Omental fat pad (tissue), 4 donors: ENCODE data around the gene OR12D3. TPM values are rescaled to one million over a fixed set of nuclear protein-coding genes. Genes with fewer than 3 reads are reported as not detected.

Source experiments
- ATAC-seq: fragments of 150-250 bp; one replicate; pipeline ENCODE4 v1.9.1; 2016; ENCODE audit warnings: mild to moderate bottlenecking, moderate library complexity; ENCODE audit not compliant: low FRiP score
- DNase-seq: peaks from one replicate; pipeline ENCODE4 v3.0.0-alpha.2; 2019; ENCODE audit warnings: low spot score
- total RNA-seq, 4 donors: library from RNA; depleted of rRNA; stranded (reverse); fragments of >200 nt; gene quantifications; one replicate each; pipeline ENCODE4 v1.1.0, GENCODE V29; 2016
- TF ChIP-seq, protein P1 (sequence below), 3 donors: fragments of 450-650 bp; IDR thresholded peaks; one replicate each; pipeline ENCODE4 v1.5.1; 2016 to 2017; ENCODE audit warnings: antibody characterized with exemption in 3 of 3, mild to moderate bottlenecking in 3 of 3, moderate library complexity in 2 of 3

Gene OR12D3, protein sequence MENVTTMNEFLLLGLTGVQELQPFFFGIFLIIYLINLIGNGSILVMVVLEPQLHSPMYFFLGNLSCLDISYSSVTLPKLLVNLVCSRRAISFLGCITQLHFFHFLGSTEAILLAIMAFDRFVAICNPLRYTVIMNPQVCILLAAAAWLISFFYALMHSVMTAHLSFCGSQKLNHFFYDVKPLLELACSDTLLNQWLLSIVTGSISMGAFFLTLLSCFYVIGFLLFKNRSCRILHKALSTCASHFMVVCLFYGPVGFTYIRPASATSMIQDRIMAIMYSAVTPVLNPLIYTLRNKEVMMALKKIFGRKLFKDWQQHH
- not detected for total RNA-seq

DNA sequence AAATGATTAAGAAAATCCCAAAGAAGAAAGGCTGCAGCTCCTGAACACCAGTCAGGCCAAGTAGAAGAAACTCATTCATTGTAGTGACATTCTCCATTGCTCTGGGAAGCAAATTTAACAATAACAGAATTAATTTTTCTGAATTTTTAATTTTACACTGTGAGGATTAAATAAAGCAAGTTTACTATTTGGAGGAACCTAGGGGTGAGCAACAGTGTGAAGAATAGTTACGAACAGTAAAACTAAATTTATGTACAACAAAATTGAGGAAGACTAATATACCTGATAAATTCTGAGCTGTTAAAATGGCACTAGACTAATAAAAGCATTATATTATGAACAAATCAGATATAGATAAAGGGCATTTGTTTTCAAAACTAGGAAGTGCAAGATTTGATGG, at the start of gene OR12D3:
TSS of gene OR12D3 (minus strand) at position 101 of the 400 bp plus-strand sequence. CDS start at position 97, 4 bp downstream.
- TF ChIP-seq, protein P1, sequence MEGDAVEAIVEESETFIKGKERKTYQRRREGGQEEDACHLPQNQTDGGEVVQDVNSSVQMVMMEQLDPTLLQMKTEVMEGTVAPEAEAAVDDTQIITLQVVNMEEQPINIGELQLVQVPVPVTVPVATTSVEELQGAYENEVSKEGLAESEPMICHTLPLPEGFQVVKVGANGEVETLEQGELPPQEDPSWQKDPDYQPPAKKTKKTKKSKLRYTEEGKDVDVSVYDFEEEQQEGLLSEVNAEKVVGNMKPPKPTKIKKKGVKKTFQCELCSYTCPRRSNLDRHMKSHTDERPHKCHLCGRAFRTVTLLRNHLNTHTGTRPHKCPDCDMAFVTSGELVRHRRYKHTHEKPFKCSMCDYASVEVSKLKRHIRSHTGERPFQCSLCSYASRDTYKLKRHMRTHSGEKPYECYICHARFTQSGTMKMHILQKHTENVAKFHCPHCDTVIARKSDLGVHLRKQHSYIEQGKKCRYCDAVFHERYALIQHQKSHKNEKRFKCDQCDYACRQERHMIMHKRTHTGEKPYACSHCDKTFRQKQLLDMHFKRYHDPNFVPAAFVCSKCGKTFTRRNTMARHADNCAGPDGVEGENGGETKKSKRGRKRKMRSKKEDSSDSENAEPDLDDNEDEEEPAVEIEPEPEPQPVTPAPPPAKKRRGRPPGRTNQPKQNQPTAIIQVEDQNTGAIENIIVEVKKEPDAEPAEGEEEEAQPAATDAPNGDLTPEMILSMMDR (IDR thresholded peaks at IDR 0.05): no peak
- no peak for ATAC-seq
- no peak for DNase-seq

DNA sequence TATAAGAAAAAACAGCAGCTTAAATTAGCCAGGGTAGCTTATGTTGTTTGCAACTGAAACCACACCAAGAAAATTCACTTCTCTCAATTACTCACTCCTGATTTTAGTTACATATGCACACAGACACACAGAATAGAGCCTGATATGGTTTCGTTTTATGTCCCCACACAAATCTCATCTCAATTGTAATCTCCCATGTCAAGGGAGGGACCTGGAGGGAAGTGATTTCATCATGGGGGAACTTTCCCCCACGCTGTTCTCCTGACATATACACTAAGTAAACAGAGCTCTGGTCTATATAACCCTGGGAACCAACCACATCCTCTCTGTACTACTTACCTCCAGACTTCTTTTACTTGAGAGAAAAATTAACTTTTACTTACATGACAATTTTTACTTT, 49.5 kb upstream of the OR12D3 start:
- TF ChIP-seq, protein P1 (IDR thresholded peaks at IDR 0.05): no peak
- DNase-seq: no peak
- no peak for ATAC-seq

DNA sequence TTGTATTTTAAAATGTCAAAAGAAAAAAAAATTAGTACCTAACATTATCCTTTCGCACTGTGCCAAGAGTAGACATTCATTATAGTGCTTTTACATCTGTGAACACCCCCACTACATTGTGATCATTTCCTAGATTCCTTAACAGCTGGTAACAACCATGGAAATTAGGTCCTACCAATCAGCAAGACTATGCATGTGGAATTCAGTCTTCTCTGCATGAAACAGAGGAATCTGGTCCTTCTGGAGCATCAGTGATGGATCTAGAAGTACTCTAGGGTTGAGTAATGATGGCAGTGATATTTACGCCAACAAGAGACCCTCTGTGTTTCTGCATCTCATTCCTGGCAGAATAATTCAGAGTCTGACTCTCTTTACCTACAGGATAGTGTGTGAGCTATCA, 49.1 kb upstream of the OR12D3 start:
- TF ChIP-seq, protein P1 (IDR thresholded peaks at IDR 0.05): no peak
- DNase-seq (no peak), ATAC-seq (no peak)

DNA sequence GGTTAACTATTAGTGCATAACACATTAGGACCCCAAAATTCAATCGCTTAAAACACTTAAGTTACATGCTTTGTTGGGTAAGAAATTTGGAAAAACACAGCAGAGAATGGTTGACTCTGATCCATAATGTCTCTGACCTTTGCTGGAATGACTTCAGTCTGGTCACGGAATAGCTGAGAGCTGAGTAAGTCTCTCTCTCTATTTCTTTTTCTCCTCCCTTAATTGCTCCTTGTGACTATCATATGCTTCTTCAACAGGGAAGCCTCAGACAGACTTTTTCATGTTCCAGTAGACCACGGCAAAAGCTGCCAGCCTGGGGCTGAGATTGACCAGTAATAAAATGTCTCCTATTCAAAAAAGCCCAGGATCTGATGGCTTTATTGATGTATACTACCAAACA, 44.4 kb upstream of the OR12D3 start:
- TF ChIP-seq, protein P1 (IDR thresholded peaks at IDR 0.05): no peak
- no peak for ATAC-seq
- no peak for DNase-seq

DNA sequence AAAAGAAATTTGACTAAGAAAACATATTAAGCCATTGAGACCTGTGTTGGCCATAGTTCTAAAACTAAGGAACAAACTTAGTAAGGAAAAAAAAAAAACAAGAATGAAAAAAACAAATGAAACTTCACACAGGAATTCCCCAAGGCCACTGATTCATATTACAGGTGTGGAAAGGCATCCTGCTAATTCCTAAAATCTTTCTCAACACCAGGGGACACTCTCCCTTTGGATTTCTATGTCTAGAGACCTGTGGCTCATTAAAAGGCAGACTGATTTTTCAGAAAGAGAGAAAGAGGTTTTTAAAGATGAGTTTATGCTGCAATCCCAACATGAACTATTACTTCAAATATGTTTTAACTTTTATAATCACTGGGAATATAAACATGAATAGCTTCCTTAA, 39.5 kb upstream of the OR12D3 start, which contains the start of gene OR12D1:
TSS of gene OR12D1 (plus strand) at position 341 of the 400 bp plus-strand sequence.
- ATAC-seq: no peak
- DNase-seq: no peak

DNA sequence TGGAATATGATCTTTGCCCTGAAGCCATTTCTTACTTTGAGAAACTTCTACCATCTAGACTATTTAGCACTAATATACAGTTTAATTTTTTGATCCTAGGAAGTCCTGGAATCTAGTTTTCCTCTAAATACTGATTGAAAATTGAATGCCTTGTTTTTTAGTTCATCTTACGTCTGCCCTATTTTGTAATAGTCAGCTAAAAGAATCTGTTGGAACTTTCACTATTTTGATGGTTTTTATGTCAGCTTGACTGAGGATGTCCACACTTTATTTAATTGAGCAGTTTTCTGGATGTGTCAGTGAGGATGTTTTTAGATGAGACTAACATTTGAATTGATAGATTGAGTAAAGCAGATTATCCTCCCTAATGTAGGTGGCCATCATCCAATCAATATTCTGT, 28.7 kb upstream of the OR12D3 start:
- no peak for ATAC-seq
- TF ChIP-seq, protein P1 (IDR thresholded peaks at IDR 0.05): no peak
- DNase-seq: no peak

More for the DNA sequence above, 39.5 kb upstream of the OR12D3 start, which contains the start of gene OR12D1:
- TF ChIP-seq, protein P1 (IDR thresholded peaks at IDR 0.05): no peak

DNA sequence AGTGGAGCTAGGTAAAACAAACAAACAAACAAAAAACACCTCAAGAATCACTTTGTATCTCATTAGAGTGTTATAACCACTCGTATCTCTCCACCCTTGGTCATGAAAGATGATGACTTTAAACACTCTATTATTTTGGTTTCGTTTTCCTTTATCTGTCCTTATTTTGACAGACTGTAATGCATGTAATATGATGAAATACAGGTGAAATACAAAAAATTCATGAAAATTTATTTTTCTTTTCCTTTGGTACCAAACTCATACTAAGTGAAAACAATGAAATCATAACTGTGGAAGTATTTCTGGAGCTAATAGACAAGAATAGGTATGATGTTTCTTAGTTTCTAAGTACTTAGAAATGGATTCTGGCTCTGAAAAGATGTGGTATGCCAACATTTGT, 24.4 kb upstream of the OR12D3 start:
- DNase-seq (no peak), ATAC-seq (no peak)
- TF ChIP-seq, protein P1 (IDR thresholded peaks at IDR 0.05): no peak
